Common myeloid progenitor, CD34-positive (primary cell): ENCODE data around the gene LIN9.

Experiments
- CTCF ChIA-PET: fragments of 350-600 bp; sonication (Branson Sonifier 250); formaldehyde crosslinking; loops from one replicate; lab custom pipeline; 2021; ENCODE audit warnings: antibody characterized with exemption; lab: Charles Lee
- POLR2A ChIA-PET: fragments of 350-600 bp; sonication (Branson Sonifier 250); formaldehyde crosslinking; loops from one replicate; lab custom pipeline; 2021; ENCODE audit warnings: antibody characterized with exemption; lab: Charles Lee
- DNase-seq, 3 donors: peaks; one replicate each; pipeline versions ENCODE4 v3.0.0 to v3.0.0-alpha.2; 2013
- H3K27ac ChIP-seq, 2 experiments: 1 replicate in 1 of 2; 2 replicates in 1 of 2; pipeline ENCODE4 v1.7.0; 2013; ENCODE audit warnings: inconsistent platforms in 2 of 2, low read length in 2 of 2, mild to moderate bottlenecking in 2 of 2, low read depth in 1 of 2, moderate library complexity in 1 of 2; ENCODE audit not compliant: severe bottlenecking in 2 of 2, insufficient read depth in 1 of 2, poor library complexity in 1 of 2
- H3K27me3 ChIP-seq, 5 experiments: replicated peaks in 2 of 5; 1 replicate in 3 of 5; 2 replicates in 2 of 5; pipeline versions ENCODE4 v1.6.1 to v1.7.0; 2013; ENCODE audit warnings: low read length in 4 of 5, mild to moderate bottlenecking in 2 of 5, moderate library complexity in 2 of 5, inconsistent platforms in 1 of 5; ENCODE audit not compliant: insufficient read depth in 5 of 5, control insufficient read depth in 4 of 5
- H3K36me3 ChIP-seq, 4 experiments: 1 replicate in 2 of 4; 2 replicates in 2 of 4; pipeline versions ENCODE4 v1.6.1 to v1.7.0; 2013; ENCODE audit warnings: low read length in 3 of 4, control low read depth in 1 of 4, mild to moderate bottlenecking in 1 of 4; ENCODE audit not compliant: control insufficient read depth in 4 of 4, insufficient read depth in 4 of 4
- H3K4me1 ChIP-seq, 4 experiments: 1 replicate in 3 of 4; 2 replicates in 1 of 4; pipeline versions ENCODE4 v1.6.1 to v1.7.1; 2013; ENCODE audit warnings: low read length in 3 of 4, mild to moderate bottlenecking in 3 of 4, control low read depth in 1 of 4, inconsistent platforms in 1 of 4, moderate library complexity in 1 of 4; ENCODE audit not compliant: control insufficient read depth in 4 of 4, insufficient read depth in 4 of 4; ENCODE audit errors: control extremely low read depth in 1 of 4
- H3K4me3 ChIP-seq, 7 experiments: 1 replicate in 4 of 7; 2 replicates in 3 of 7; pipeline versions ENCODE4 v1.5.1 to v1.7.0; 2013; ENCODE audit warnings: mild to moderate bottlenecking in 7 of 7, low read length in 6 of 7, moderate library complexity in 6 of 7, inconsistent platforms in 2 of 7, low read depth in 2 of 7, control low read depth in 1 of 7; ENCODE audit not compliant: insufficient read depth in 4 of 7, control insufficient read depth in 1 of 7; ENCODE audit errors: extremely low read depth in 1 of 7
- H3K9me3 ChIP-seq, 5 experiments: 1 replicate in 4 of 5; 2 replicates in 1 of 5; pipeline versions ENCODE4 v1.6.1 to v1.7.1; 2013; ENCODE audit warnings: low read length in 4 of 5, mild to moderate bottlenecking in 2 of 5, inconsistent platforms in 1 of 5, low read depth in 1 of 5, moderate library complexity in 1 of 5; ENCODE audit not compliant: control insufficient read depth in 4 of 5, insufficient read depth in 2 of 5; ENCODE audit errors: control extremely low read depth in 1 of 5
- WGBS: methylation state at CpG from one replicate; pipeline ENCODE4 v1.1.5; 2013; ENCODE audit not compliant: insufficient coverage; 5-methylcytosine and 5-hydroxymethylcytosine counted together

LIN9 gene

GRCh38 chr1:226201029-226201593, 107.9 kb downstream of the LIN9 start:
- WGBS: 65% methylated on average over 2 of the region's 5 CpGs
- DNase-seq: peak; percentile 33 to 55 (median 54)
- H3K9me3 ChIP-seq: no peaks in the 10 kb centered on the region
- peaks cover 0 to 3% (median 0%) of the 10 kb centered on the region in 4 experiments for H3K4me1 ChIP-seq
- no peak overlapping the region for H3K27ac ChIP-seq
- ChIA-PET CTCF (interaction anchor here (0.7 to 3.8 kb wide), 10 partner anchors 9 to 572 kb away, joined by 3 to 30 read pairs (median 4); no protein-coding TSS in a partner anchor), POLR2A (no interaction called here)
- no peaks in the 10 kb centered on the region for H3K36me3 ChIP-seq
- no peaks in the 10 kb centered on the region for H3K27me3 ChIP-seq
- no peak overlapping the region for H3K4me3 ChIP-seq

- no peaks in the 10 kb centered on the region for H3K9me3 ChIP-seq
- H3K4me3 ChIP-seq: no peak overlapping the region
- DNase-seq: no peak
- CTCF ChIA-PET: interaction anchor here (1.0 to 3.8 kb wide), 7 partner anchors 12 to 137 kb away, joined by 3 to 30 read pairs (median 9); no protein-coding TSS in a partner anchor
- no peak overlapping the region for H3K27ac ChIP-seq
- POLR2A ChIA-PET: interaction anchor here (0.8 kb wide), 1 partner anchor 15 kb away, joined by 7 read pairs; no protein-coding TSS in a partner anchor
- H3K4me1 ChIP-seq: peaks cover 0 to 3% (median 0%) of the 10 kb centered on the region in 4 experiments
- WGBS: 75% methylated on average over 1 of the region's 2 CpGs
- H3K36me3 ChIP-seq: no peaks in the 10 kb centered on the region
- H3K27me3 ChIP-seq: no peaks in the 10 kb centered on the region
These were observed 109.0 kb downstream of the LIN9 start for GRCh38 chr1:226199971-226200370.

GRCh38 chr1:226195144-226195543, 113.8 kb downstream of the LIN9 start:
- DNase-seq: no peak
- H3K9me3 ChIP-seq: no peaks in the 10 kb centered on the region
- H3K27ac ChIP-seq: no peak overlapping the region
- H3K36me3 ChIP-seq: no peaks in the 10 kb centered on the region
- ChIA-PET CTCF (interaction anchor here (1.2 to 6.9 kb wide), 4 partner anchors 10 to 96 kb away, joined by 4 to 89 read pairs (median 9); no protein-coding TSS in a partner anchor), POLR2A (no interaction called here)
- H3K4me1 ChIP-seq: peaks cover 0 to 3% (median 0%) of the 10 kb centered on the region in 4 experiments
- WGBS: 100% methylated on average over 1 of the region's 1 CpG
- no peak overlapping the region for H3K4me3 ChIP-seq
- H3K27me3 ChIP-seq: no peaks in the 10 kb centered on the region

GRCh38 chr1:226187380-226187779, 121.6 kb downstream of the LIN9 start:
- no peaks in the 10 kb centered on the region for H3K27me3 ChIP-seq
- H3K4me1 ChIP-seq: peaks cover 17 to 31% (median 26%) of the 10 kb centered on the region in 4 experiments
- H3K27ac ChIP-seq: peak overlapping the region; percentile 68 to 87
- H3K4me3 ChIP-seq: peak overlapping the region in 6 of 7 experiments; percentile 76 to 95 (median 94)
- no peaks in the 10 kb centered on the region for H3K36me3 ChIP-seq
- H3K9me3 ChIP-seq: no peaks in the 10 kb centered on the region
- no peak for DNase-seq
- POLR2A ChIA-PET: interaction anchor here (0.7 kb wide), 1 partner anchor 753 kb away, joined by 3 read pairs; the partner anchor contains the start of gene COQ8A
- 80% methylated on average over 3 of the region's 7 CpGs for WGBS
- CTCF ChIA-PET: no interaction called here

- H3K36me3 ChIP-seq: no peaks in the 10 kb centered on the region
- POLR2A ChIA-PET: interaction anchor here (0.7 kb wide), 1 partner anchor 753 kb away, joined by 3 read pairs; the partner anchor contains the start of gene COQ8A
- WGBS: 0% methylated on average over 9 of the region's 10 CpGs
- DNase-seq: no peak
- CTCF ChIA-PET: no interaction called here
- H3K9me3 ChIP-seq: no peaks in the 10 kb centered on the region
- no peaks in the 10 kb centered on the region for H3K27me3 ChIP-seq
- peaks cover 17 to 34% (median 29%) of the 10 kb centered on the region in 4 experiments for H3K4me1 ChIP-seq
- peak overlapping the region; percentile 41 to 95 (median 93) for H3K4me3 ChIP-seq
- peak overlapping the region; percentile 68 to 87 for H3K27ac ChIP-seq
These were observed 122.0 kb downstream of the LIN9 start for GRCh38 chr1:226187019-226187322.

GRCh38 chr1:226186124-226187018, 122.6 kb downstream of the LIN9 start, which contains the start of gene ACBD3:
Gene ACBD3 (minus strand): TSS chr1:226186741. CDS start chr1:226186675, 66 bp downstream.
- Histone ChIP-seq H3K9me3 (no peaks in the 10 kb centered on the region), H3K4me1 (peaks cover 17 to 37% (median 30%) of the 10 kb centered on the region in 4 experiments), H3K27ac (peak within 1 kb of the TSS; percentile 68 to 87), H3K4me3 (peak within 1 kb of the TSS; percentile 41 to 95 (median 93)), H3K27me3 (no peaks in the 10 kb centered on the region), H3K36me3 (peaks cover 0 to 4% (median 0%) of the 10 kb centered on the region in 4 experiments)
- 0% methylated on average over 75 of the region's 75 CpGs for WGBS
- peak; percentile 86 to 93 (median 90) for DNase-seq
- POLR2A ChIA-PET: interaction anchor here (0.7 kb wide), 1 partner anchor 754 kb away, joined by 3 read pairs; the partner anchor contains the start of gene COQ8A
- CTCF ChIA-PET: interaction anchor here (0.9 to 5.2 kb wide), 3 partner anchors 8 to 12 kb away, joined by 3 to 28 read pairs (median 13); no protein-coding TSS in a partner anchor
